ENCODE measurements around the gene RSRC2.
A peak's percentile ranks its signal among the peaks of the same experiment; 100 is the strongest.
"Not testable (repeated sequence)": the region's sequence is repeated elsewhere in the genome, so short reads cannot be mapped to it uniquely, and the experiment has no call there.

RSRC2 gene

GRCh38 chr12:122526683-122527477 lies at the start of gene RSRC2, which contains the start of gene KNTC1:
RSRC2 (minus strand) TSS chr12:122526936; CDS start chr12:122526853, 83 bp downstream.
KNTC1 (plus strand) TSS chr12:122527249; CDS start chr12:122530064, 2,815 bp downstream.
- peak; percentile 100 for DNase-seq (ENCODE audit: low read depth)

GRCh38 chr12:122571821-122572220 lies 45.1 kb upstream of the RSRC2 start:
- DNase-seq (ENCODE audit: low read depth): no peak

- DNase-seq (ENCODE audit: low read depth): not testable (repeated sequence)
Measured at GRCh38 chr12:122570006-122570405, 43.3 kb upstream of the RSRC2 start.

GRCh38 chr12:122569288-122569687 lies 42.6 kb upstream of the RSRC2 start:
- DNase-seq (ENCODE audit: low read depth): no peak

GRCh38 chr12:122566816-122567215 lies 40.1 kb upstream of the RSRC2 start:
- DNase-seq (ENCODE audit: low read depth): not testable (repeated sequence)

- DNase-seq (ENCODE audit: low read depth): no peak
Measured at GRCh38 chr12:122563361-122563760, 36.6 kb upstream of the RSRC2 start.

- no peak for DNase-seq (ENCODE audit: low read depth)
Measured at GRCh38 chr12:122560138-122560537, 33.4 kb upstream of the RSRC2 start.

- DNase-seq (ENCODE audit: low read depth): no peak
Measured at GRCh38 chr12:122558745-122559641, 32.3 kb upstream of the RSRC2 start.

GRCh38 chr12:122547330-122547729 lies 20.6 kb upstream of the RSRC2 start:
- no peak for DNase-seq (ENCODE audit: low read depth)

GRCh38 chr12:122545855-122546254 lies 19.1 kb upstream of the RSRC2 start:
- no peak for DNase-seq (ENCODE audit: low read depth)

GRCh38 chr12:122544537-122544936 lies 17.8 kb upstream of the RSRC2 start:
- no peak for DNase-seq (ENCODE audit: low read depth)

GRCh38 chr12:122538496-122538895 lies 11.8 kb upstream of the RSRC2 start:
- no peak for DNase-seq (ENCODE audit: low read depth)

GRCh38 chr12:122537021-122537420 lies 10.3 kb upstream of the RSRC2 start:
- no peak for DNase-seq (ENCODE audit: low read depth)

- peak; percentile 18 for DNase-seq (ENCODE audit: low read depth)
Measured at GRCh38 chr12:122533856-122534255, 7.1 kb upstream of the RSRC2 start.

GRCh38 chr12:122528992-122529391 lies 2.3 kb upstream of the RSRC2 start:
- no peak for DNase-seq (ENCODE audit: low read depth)

GRCh38 chr12:122528582-122528981 lies 1.8 kb upstream of the RSRC2 start:
- DNase-seq (ENCODE audit: low read depth): no peak

- no peak for DNase-seq (ENCODE audit: low read depth)
Measured at GRCh38 chr12:122527478-122527944, 775 bp upstream of the RSRC2 start.

- no peak for DNase-seq (ENCODE audit: low read depth)
Measured at GRCh38 chr12:122523846-122524718, 2.7 kb downstream of the RSRC2 start.

- no peak for DNase-seq (ENCODE audit: low read depth)
Measured at GRCh38 chr12:122523280-122523679, 3.5 kb downstream of the RSRC2 start.

- no peak for DNase-seq (ENCODE audit: low read depth)
Measured at GRCh38 chr12:122520676-122521075, 6.1 kb downstream of the RSRC2 start.

GRCh38 chr12:122519418-122519817 lies 7.3 kb downstream of the RSRC2 start:
- no peak for DNase-seq (ENCODE audit: low read depth)

- DNase-seq (ENCODE audit: low read depth): no peak
Measured at GRCh38 chr12:122518908-122519307, 7.8 kb downstream of the RSRC2 start.

Measured in stromal cell of bone marrow (primary cell).